Stimulated activated CD4-positive, alpha-beta T cell treated with anti-CD3 and anti-CD28 coated beads, Interleukin-12 subunit alpha, Interleukin-12 subunit beta, amount 100 ng/mL, for 48 hours (primary cell): ENCODE data around the gene TBC1D22A.
"Not testable (repeated sequence)": the region's sequence is repeated elsewhere in the genome, so short reads cannot be mapped to it uniquely, and the experiment has no call there.

ENCODE experiments used
- DNase-seq, 3 donors: peaks; one replicate each; pipeline ENCODE4 v3.0.0-alpha.2; 2020; ENCODE audit warnings: low read depth in 2 of 3, low spot score in 1 of 3

The TBC1D22A gene

GRCh38 chr22:47040486-47041270 lies 278.2 kb downstream of the TBC1D22A start:
- DNase-seq, result no peak

- no peak for DNase-seq
These were observed 279.0 kb downstream of the TBC1D22A start for GRCh38 chr22:47041271-47042115.

- no peak for DNase-seq
These were observed 279.8 kb downstream of the TBC1D22A start for GRCh38 chr22:47042116-47042825.

- no peak for DNase-seq
These were observed 280.5 kb downstream of the TBC1D22A start for GRCh38 chr22:47042861-47043496.

GRCh38 chr22:47043835-47044721 lies 281.6 kb downstream of the TBC1D22A start:
- DNase-seq, result no peak

GRCh38 chr22:47044722-47045535 lies 282.5 kb downstream of the TBC1D22A start:
- no peak for DNase-seq

- DNase-seq, result no peak
These were observed 283.4 kb downstream of the TBC1D22A start for GRCh38 chr22:47045691-47046410.

- DNase-seq, result no peak
These were observed 284.1 kb downstream of the TBC1D22A start for GRCh38 chr22:47046411-47047065.

GRCh38 chr22:47047321-47048122 lies 285.1 kb downstream of the TBC1D22A start:
- no peak for DNase-seq

- no peak for DNase-seq
These were observed 285.9 kb downstream of the TBC1D22A start for GRCh38 chr22:47048123-47049077.

- no peak for DNase-seq
These were observed 286.7 kb downstream of the TBC1D22A start for GRCh38 chr22:47049078-47049624.

GRCh38 chr22:47049736-47050400 lies 287.4 kb downstream of the TBC1D22A start:
- DNase-seq, result not testable (repeated sequence)

- no peak for DNase-seq
These were observed 288.1 kb downstream of the TBC1D22A start for GRCh38 chr22:47050401-47051051.

- DNase-seq, result no peak
These were observed 289.1 kb downstream of the TBC1D22A start for GRCh38 chr22:47051441-47052071.
